GM23248 (cell line): ENCODE results near the gene AARS1.

ENCODE experiments used
- EZH2 ChIP-seq: fragments of 200-600 bp; sonication (generic); IDR thresholded peaks from 2 replicates; pipeline ENCODE4 v1.6.1; 2018; ENCODE audit warnings: antibody characterized with exemption, mild to moderate bottlenecking; ENCODE audit not compliant: insufficient read depth, poor library complexity, severe bottlenecking
- EZH2phosphoT487 ChIP-seq: fragments of 200-600 bp; sonication (generic); IDR thresholded peaks from 2 replicates; pipeline ENCODE4 v1.6.1; 2018; ENCODE audit warnings: antibody characterized with exemption, moderate library complexity, mild to moderate bottlenecking, low read depth; ENCODE audit not compliant: insufficient read depth

GRCh38 chr16:70331588-70332358 is 42.5 kb upstream of the AARS1 start:
- TF ChIP-seq EZH2phosphoT487 (no peak), EZH2 (no peak)
